Ovary (tissue), 9 donors: Measurements from ENCODE around the gene AUTS2. TPM values are rescaled to one million over a fixed set of nuclear protein-coding genes. Genes with fewer than 3 reads are reported as not detected.

ENCODE experiments used
- DNase-seq, 5 donors: peaks; one replicate each; pipeline ENCODE4 v3.0.0-alpha.2; 2019 to 2020
- H3K27ac ChIP-seq, 2 donors: fragments of 200-600 bp; one replicate each; pipeline versions ENCODE4 v1.5.1 to v1.8.0; 2019 to 2022
- H3K27me3 ChIP-seq: fragments of 200-600 bp; one replicate; pipeline ENCODE4 v1.8.0; 2022
- H3K36me3 ChIP-seq: fragments of 200-600 bp; sonication (generic); one replicate; pipeline ENCODE4 v1.5.1; 2019
- H3K4me1 ChIP-seq: one replicate; pipeline ENCODE4 v1.8.1; 2013; ENCODE audit warnings: mild to moderate bottlenecking, moderate library complexity; ENCODE audit not compliant: insufficient read depth
- H3K4me3 ChIP-seq: fragments of 200-600 bp; sonication (generic); one replicate; pipeline ENCODE4 v1.5.1; 2017
- H3K9me3 ChIP-seq, 2 donors: fragments of 200-600 bp in 1 of 2; sonication (generic) in 1 of 2; one replicate each; pipeline versions ENCODE4 v1.5.1 to v1.8.1; 2013 to 2019; ENCODE audit warnings: mild to moderate bottlenecking in 1 of 2, moderate library complexity in 1 of 2
- EP300 ChIP-seq: sonication (generic); formaldehyde crosslinking; IDR thresholded peaks from one replicate; pipeline ENCODE4 v1.6.1; 2017; ENCODE audit warnings: antibody characterized with exemption
- POLR2A ChIP-seq: fragments of 450-650 bp; IDR thresholded peaks from one replicate; pipeline ENCODE4 v1.6.1; 2017; ENCODE audit warnings: antibody characterized with exemption, mild to moderate bottlenecking, moderate library complexity
- WGBS, 3 donors: extraction: QIAGEN DNeasy Blood & Tissue Kit in 1 of 3; methylation state at CpG; one replicate each; pipeline versions ENCODE4 v1.1.5 to v1.1.7; 2013 to 2017; 5-methylcytosine and 5-hydroxymethylcytosine counted together
- intact Hi-C, 4 donors: fragments of 100-400 bp; cut with DNase I; formaldehyde crosslinking; loops; one replicate each; pipeline versions ENCODE4 v1.11.0 to v1.15.1; 2022 to 2023
- polyA plus RNA-seq, 2 donors: library from polyadenylated mRNA; stranded (reverse); fragments of 200-250 nt in 1 of 2; fragments of 350-450 nt in 1 of 2; fragmentation: Illumina TruSeq in 1 of 2; extraction: RNeasy Lipid Tissue Mini Kit (QIAGEN cat#74804) in 1 of 2; gene quantifications; one replicate each; pipeline ENCODE4 v1.2.3, GENCODE V29; 2013 to 2014
- total RNA-seq, 7 donors: library from RNA; depleted of rRNA in 2 of 7; stranded (reverse); fragments of >200 nt in 2 of 7; fragmentation: NEBNext Ultra II Directional in 3 of 7; extraction: Animal tissue kit (Norgen Biotek cat#: 25700) in 3 of 7; gene quantifications; one replicate each; pipeline versions ENCODE4 v1.1.0 to v1.2.4, GENCODE V29; 2016 to 2023
- TF ChIP-seq, protein P1 (sequence below), 3 donors: fragments of 450-650 bp in 2 of 3; fragments of 200-600 bp in 1 of 3; IDR thresholded peaks; one replicate each; pipeline versions ENCODE4 v1.5.1 to v1.8.0; 2016 to 2022; ENCODE audit warnings: antibody characterized with exemption in 3 of 3, mild to moderate bottlenecking in 1 of 3
- donor health status: DM: no; HTN: no; CAD: no; lungs with moderate emphysema.
- donor health status: DM: no; HTN: no; CAD: no.
- donor health status: Bipolar disorder and iron deficiency.
- donor health status: DM: yes; HTN: yes; CAD: no.
- donor health status: DM: no; HTN: no; CAD: no.
- donor health status: DM: yes; HTN: yes; CAD: no.

AUTS2 gene
- total and polyA plus RNA-seq, 9 donors = 18.3 to 60.9 (median 44.9) TPM

DNA sequence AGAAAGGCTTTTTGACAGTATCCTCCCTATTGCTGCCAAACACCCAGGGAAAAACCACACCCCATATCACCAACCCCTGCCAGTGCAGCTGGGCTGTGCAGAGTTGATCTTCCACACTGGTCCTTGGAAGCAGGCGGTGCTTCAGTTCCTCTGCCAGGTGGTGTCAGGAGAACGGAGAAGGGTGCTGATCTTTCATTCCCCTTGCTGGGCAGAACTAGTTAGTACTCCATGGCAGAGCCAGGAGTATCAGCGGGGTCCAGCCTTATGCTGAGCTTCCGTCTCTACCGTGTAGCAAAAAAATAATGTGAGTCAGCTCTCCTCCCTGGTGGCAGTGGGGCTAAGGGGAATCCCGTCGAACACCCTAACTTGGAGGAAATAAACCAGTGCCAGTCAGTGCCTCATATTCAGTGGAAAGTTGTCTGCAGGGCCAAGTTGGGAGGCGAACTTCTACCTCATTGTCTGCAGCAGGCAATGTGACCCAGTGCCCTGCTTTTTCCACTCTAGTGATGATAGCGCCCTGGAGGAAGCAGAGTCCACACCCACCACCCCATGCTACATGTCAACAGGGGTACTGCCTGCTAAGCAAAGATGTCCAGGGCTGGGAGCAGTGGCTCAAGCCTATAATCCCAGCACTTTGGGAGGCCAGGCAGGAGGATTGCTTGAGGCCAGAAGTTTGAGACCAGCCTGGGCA lies 175.4 kb downstream of the AUTS2 start:
- TF ChIP-seq EP300 = no peak
- TF ChIP-seq, protein P1, sequence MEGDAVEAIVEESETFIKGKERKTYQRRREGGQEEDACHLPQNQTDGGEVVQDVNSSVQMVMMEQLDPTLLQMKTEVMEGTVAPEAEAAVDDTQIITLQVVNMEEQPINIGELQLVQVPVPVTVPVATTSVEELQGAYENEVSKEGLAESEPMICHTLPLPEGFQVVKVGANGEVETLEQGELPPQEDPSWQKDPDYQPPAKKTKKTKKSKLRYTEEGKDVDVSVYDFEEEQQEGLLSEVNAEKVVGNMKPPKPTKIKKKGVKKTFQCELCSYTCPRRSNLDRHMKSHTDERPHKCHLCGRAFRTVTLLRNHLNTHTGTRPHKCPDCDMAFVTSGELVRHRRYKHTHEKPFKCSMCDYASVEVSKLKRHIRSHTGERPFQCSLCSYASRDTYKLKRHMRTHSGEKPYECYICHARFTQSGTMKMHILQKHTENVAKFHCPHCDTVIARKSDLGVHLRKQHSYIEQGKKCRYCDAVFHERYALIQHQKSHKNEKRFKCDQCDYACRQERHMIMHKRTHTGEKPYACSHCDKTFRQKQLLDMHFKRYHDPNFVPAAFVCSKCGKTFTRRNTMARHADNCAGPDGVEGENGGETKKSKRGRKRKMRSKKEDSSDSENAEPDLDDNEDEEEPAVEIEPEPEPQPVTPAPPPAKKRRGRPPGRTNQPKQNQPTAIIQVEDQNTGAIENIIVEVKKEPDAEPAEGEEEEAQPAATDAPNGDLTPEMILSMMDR (IDR thresholded peaks at IDR 0.05) = no peak
- TF ChIP-seq POLR2A = no peak
- 40 to 59% (median 49%) methylated on average over 9 of the region's 9 CpGs for WGBS, 3 donors
- Histone ChIP-seq H3K27me3 (no peaks in the 10 kb centered on the region), H3K4me1 (peaks cover 21% of the 10 kb centered on the region), H3K36me3 (no peaks in the 10 kb centered on the region), H3K9me3 (no peaks in the 10 kb centered on the region), H3K4me3 (no peak overlapping the region), H3K27ac (no peak overlapping the region)
- intact Hi-C loops = no loop called here
- peak in 2 of 5 donors; percentile 29 to 34 for DNase-seq

DNA sequence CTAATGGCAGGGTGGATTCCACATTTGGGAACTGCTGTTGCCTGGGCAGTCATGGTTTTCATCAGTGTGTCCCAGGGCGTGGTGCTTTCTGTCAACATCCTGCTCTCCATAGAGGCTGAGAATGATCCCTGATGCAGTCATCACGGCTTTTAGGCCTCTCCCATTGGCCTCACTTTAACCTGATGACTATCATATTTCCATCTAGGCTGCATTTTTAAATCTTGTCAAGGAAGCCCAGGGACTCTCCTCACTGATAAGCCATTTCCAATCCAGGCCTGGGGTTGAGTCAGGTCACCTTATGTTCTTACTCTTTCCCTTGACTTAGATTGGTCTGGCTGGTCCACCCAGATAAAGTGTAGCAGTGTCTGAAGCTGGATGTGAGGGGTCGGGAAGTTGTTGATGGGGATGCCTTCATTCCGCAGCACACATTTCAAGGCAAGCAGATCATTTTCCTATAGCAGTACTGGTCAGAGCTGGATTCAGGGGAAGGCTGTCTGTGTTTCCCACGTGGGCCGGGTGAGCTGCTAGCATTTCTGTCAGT lies 177.0 kb downstream of the AUTS2 start:
- DNase-seq = no peak
- intact Hi-C loops = no loop called here
- peaks cover 17% of the 10 kb centered on the region for H3K4me1 ChIP-seq

DNA sequence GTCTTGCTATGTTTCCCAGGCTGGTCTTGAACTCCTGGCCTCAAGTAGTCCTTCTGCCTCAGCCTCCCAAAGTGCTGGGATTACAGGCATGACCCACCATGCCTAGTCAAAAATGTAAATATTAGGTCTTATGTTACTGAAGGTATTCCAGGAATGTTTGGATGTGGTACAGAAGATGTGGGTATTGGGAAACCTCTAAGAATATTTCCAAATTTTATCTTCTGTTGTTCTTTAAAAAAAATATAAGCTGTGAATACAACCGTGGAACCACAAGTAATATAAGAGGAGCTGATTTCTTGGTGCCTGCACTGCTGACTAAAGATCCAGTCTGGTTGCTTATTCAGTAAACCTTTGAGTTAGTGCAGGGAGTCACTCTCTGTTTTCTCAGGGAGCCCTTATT lies 178.3 kb downstream of the AUTS2 start:
- Histone ChIP-seq H3K4me3 (no peak overlapping the region), H3K4me1 (peaks cover 23% of the 10 kb centered on the region), H3K36me3 (no peaks in the 10 kb centered on the region), H3K9me3 (no peaks in the 10 kb centered on the region), H3K27ac (no peak overlapping the region), H3K27me3 (no peaks in the 10 kb centered on the region)
- no peak for TF ChIP-seq POLR2A
- TF ChIP-seq EP300 = no peak
- TF ChIP-seq, protein P1 (IDR thresholded peaks at IDR 0.05) = no peak
- no peak for DNase-seq
- WGBS, 3 donors = 3 to 33% (median 8%) methylated on average over 1 of the region's 1 CpG
- intact Hi-C loops = no loop called here

More for the DNA sequence above, 177.0 kb downstream of the AUTS2 start:
- H3K36me3 ChIP-seq = no peaks in the 10 kb centered on the region
- H3K27ac ChIP-seq = no peak overlapping the region
- H3K9me3 ChIP-seq = no peaks in the 10 kb centered on the region
- no peak for TF ChIP-seq POLR2A
- no peak for TF ChIP-seq EP300
- TF ChIP-seq, protein P1 (IDR thresholded peaks at IDR 0.05) = no peak
- no peaks in the 10 kb centered on the region for H3K27me3 ChIP-seq
- WGBS, 3 donors = 81 to 86% (median 83%) methylated on average over 6 of the region's 6 CpGs
- H3K4me3 ChIP-seq = no peak overlapping the region

DNA sequence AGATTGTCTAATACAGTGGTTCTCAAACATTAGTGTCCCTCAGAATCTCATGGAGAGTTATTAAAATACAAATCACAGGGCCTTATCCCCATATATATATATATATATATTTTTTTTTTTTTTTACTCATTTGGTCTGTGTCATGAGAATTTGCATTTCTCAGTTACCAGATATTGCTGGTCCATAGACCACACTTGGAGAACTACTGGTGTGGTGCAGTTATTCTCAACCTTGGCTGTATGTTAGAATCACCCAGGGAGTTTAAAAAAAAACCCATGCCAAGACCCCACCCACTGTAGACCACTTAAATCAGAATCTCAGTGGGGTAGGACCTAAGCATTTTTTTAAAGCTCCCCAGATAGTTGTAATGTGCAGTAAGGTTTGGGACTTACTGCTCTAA lies 179.9 kb downstream of the AUTS2 start:
- Histone ChIP-seq H3K4me3 (no peak overlapping the region), H3K4me1 (peaks cover 30% of the 10 kb centered on the region), H3K27ac (no peak overlapping the region), H3K9me3 (no peaks in the 10 kb centered on the region), H3K27me3 (no peaks in the 10 kb centered on the region), H3K36me3 (no peaks in the 10 kb centered on the region)
- no peak for DNase-seq
- intact Hi-C loops = no loop called here
- TF ChIP-seq EP300 (no peak), POLR2A (no peak)
- TF ChIP-seq, protein P1 (IDR thresholded peaks at IDR 0.05) = no peak
